Activated CD4-positive, alpha-beta T cell treated with anti-CD3 and anti-CD28 coated beads, Interleukin-2, amount 10 ng/mL, durations not matched to agents 7 days and 5 days (primary cell): ENCODE data around the gene USP15. TPM values are rescaled to one million over a fixed set of nuclear protein-coding genes. Genes with fewer than 3 reads are reported as not detected.

Experiments used
- CTCF ChIA-PET: fragments of 350-600 bp; sonication (Branson Sonifier 250); formaldehyde crosslinking; loops from one replicate; lab custom pipeline; 2021; ENCODE audit warnings: antibody characterized with exemption; lab: Charles Lee
- POLR2A ChIA-PET: fragments of 350-600 bp; sonication (Branson Sonifier 250); formaldehyde crosslinking; loops from one replicate; lab custom pipeline; 2021; ENCODE audit warnings: antibody characterized with exemption; lab: Charles Lee
- DNase-seq: peaks from one replicate; pipeline ENCODE4 v3.0.0-alpha.2; 2020
- H3K27ac Mint-ChIP-seq: one replicate; pipeline ENCODE4 v1.8.0; 2021; ENCODE audit warnings: mild to moderate bottlenecking, moderate library complexity, mixed read lengths
- H3K27me3 Mint-ChIP-seq: one replicate; pipeline ENCODE4 v1.8.0; 2021; ENCODE audit warnings: mixed read lengths
- H3K36me3 Mint-ChIP-seq: one replicate; pipeline ENCODE4 v1.8.0; 2021; ENCODE audit warnings: low read depth, mixed read lengths
- H3K4me1 Mint-ChIP-seq: one replicate; pipeline ENCODE4 v1.8.0; 2021; ENCODE audit warnings: mixed read lengths
- H3K4me3 Mint-ChIP-seq: one replicate; pipeline ENCODE4 v1.8.0; 2021; ENCODE audit warnings: mild to moderate bottlenecking, moderate library complexity, mixed read lengths
- H3K9me3 Mint-ChIP-seq: one replicate; pipeline ENCODE4 v1.8.0; 2021; ENCODE audit warnings: mixed read lengths
- total RNA-seq, 2 experiments: library from RNA; stranded (reverse); gene quantifications; one replicate each; pipeline ENCODE4 v1.2.3, GENCODE V29; 2021

Gene USP15
- total RNA-seq, 2 experiments from 2014 or later, result 162 to 167 TPM

DNA sequence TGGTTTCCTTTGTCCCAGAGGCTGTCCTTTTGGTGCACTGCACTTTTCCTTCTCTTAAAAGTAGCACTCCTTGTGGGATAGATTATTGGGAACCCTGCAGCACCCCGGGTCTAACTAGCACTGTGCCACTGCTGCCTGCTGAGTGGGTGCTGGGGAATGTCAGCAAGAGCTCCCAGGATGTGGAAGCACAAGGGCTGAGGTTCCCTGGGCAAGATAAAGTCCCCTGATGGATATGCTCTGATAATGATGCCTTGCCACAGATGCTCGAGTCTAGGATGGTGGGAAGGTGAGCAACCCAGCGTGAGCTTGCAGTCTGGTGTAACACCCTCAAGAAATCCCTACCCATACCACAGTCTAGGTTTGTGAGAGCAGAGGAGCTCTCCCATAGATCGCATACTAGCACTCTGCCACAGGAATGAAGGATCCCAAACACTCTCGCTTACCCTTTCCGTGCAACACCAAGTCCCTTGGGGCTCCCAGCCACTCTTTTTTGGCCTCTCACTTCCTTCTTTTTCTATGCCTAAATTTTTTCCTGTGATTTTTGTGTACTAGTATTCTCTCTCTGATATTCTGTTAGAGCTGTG is 32.6 kb downstream of the USP15 start:
- CTCF ChIA-PET, result interaction anchor here (1.7 kb wide), 1 partner anchor 24 kb away, joined by 4 read pairs; no protein-coding TSS in a partner anchor
- POLR2A ChIA-PET, result no interaction called here
- Mint-ChIP-seq H3K27me3 (no peaks in the 10 kb centered on the region), H3K4me1 (peaks cover 65% of the 10 kb centered on the region), H3K4me3 (no peak overlapping the region), H3K27ac (peak overlapping the region; percentile 47), H3K9me3 (peaks cover 31% of the 10 kb centered on the region), H3K36me3 (peaks cover 80% of the 10 kb centered on the region)
- DNase-seq, result no peak

DNA sequence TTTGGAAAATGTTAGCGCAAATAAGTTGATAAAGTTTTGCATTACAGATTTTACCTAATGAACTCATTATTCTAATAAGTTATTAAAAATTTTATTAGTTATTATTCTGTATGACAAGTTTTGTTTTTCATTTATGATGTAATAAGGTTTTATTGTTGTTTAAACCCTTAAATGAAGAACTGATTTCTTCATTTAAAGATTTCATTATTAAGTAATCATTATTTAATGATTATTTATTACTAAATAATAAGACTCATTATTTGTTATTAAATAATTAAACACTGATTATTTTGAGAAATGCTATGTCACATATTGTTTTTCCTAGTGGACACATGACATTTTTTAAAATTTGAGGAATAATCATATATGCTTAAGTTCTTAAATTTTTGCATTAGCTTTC is 34.2 kb downstream of the USP15 start:
- DNase-seq, result no peak
- H3K4me1 Mint-ChIP-seq, result peaks cover 55% of the 10 kb centered on the region
- peaks cover 24% of the 10 kb centered on the region for H3K9me3 Mint-ChIP-seq
- H3K27ac Mint-ChIP-seq, result no peak overlapping the region
- H3K36me3 Mint-ChIP-seq, result peaks cover 79% of the 10 kb centered on the region
- H3K4me3 Mint-ChIP-seq, result no peak overlapping the region
- CTCF ChIA-PET, result no interaction called here
- POLR2A ChIA-PET, result no interaction called here
- H3K27me3 Mint-ChIP-seq, result no peaks in the 10 kb centered on the region

- Mint-ChIP-seq H3K36me3 (peaks cover 80% of the 10 kb centered on the region), H3K9me3 (peaks cover 13% of the 10 kb centered on the region), H3K27ac (no peak overlapping the region), H3K27me3 (no peaks in the 10 kb centered on the region), H3K4me3 (no peak overlapping the region), H3K4me1 (peaks cover 52% of the 10 kb centered on the region)
- CTCF ChIA-PET, result no interaction called here
- POLR2A ChIA-PET, result no interaction called here
- DNase-seq, result no peak
Observed at GRCh38 chr12:62296001-62296400, 35.8 kb downstream of the USP15 start.

DNA sequence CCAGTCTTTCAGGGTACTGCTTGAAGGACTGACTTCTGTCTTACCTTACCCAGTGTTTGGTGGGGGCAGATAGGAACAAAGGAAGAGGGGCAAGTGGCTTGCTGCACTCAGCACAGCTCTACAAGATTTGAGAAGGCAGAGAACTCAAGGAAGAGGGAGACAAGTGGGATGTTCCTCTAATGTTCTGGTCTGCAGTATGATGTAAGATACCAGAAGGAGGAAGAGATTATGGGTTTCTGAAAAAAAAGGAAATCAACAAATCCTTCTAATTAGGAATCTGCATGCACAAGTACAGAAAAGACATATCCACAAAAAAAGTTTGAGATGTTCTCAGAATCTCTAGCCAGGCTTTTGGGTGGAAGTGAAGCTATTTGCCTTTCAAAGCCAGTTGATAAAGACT is 37.1 kb downstream of the USP15 start:
- ChIA-PET POLR2A (no interaction called here), CTCF (interaction anchor here (1.1 kb wide), 1 partner anchor 38 kb away, joined by 3 read pairs; no protein-coding TSS in a partner anchor)
- Mint-ChIP-seq H3K4me1 (peaks cover 52% of the 10 kb centered on the region), H3K27ac (no peak overlapping the region), H3K36me3 (peaks cover 83% of the 10 kb centered on the region), H3K9me3 (peaks cover 12% of the 10 kb centered on the region), H3K27me3 (no peaks in the 10 kb centered on the region), H3K4me3 (no peak overlapping the region)
- DNase-seq, result no peak

DNA sequence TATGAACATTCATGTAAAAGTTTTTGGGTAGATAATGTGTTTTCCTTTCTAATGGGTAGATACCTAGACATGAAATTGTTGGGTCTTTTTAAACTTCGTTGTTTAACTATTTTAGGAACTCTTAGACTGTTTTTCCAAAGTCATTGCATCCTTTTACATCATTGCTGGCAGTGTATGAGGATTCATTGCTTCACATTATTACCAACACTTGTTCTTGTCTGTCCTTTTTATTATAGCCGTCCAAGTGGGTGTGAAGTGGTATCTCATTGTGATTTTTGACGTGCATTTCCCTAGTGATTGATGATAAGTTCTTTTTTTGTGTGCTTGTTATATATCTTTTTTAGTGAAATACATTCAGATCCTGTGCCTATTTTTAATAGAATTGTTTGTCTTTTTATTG is 39.4 kb downstream of the USP15 start:
- H3K27me3 Mint-ChIP-seq, result no peaks in the 10 kb centered on the region
- H3K36me3 Mint-ChIP-seq, result peaks cover 92% of the 10 kb centered on the region
- no peak overlapping the region for H3K4me3 Mint-ChIP-seq
- POLR2A ChIA-PET, result no interaction called here
- no peak overlapping the region for H3K27ac Mint-ChIP-seq
- CTCF ChIA-PET, result no interaction called here
- peaks cover 17% of the 10 kb centered on the region for H3K9me3 Mint-ChIP-seq
- no peak for DNase-seq
- H3K4me1 Mint-ChIP-seq, result peaks cover 47% of the 10 kb centered on the region

DNA sequence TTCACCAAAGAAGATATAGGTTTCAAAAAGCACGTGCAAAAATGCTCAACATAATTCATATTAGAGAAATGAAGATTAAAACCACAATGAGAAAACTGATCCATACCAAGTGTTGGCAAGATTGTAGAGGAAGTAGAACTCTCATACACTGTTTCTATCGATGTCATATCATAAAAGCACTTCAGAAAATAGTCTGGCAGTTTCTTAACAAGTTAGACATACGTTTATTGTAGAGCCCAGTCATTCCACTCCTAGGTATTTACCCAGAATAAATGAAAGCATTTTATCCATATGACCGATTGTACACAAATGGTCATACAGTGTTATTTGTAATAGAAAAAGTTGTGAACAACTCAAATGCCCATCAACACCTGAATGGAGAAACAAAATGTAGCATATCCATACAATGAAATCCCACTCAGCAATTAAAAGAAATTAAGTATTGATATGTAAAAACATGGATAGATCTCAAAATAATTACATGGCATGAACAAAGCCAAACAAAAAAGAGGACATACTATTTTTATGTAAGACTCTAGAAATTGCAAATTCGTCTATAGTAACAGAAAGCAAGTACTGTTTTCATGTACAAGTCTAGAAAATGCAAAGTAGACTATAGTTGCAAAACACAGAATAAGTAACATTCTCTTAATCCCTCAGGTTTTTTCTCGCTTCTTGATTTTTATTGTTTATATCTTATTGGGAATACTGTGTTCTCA is 41.0 kb downstream of the USP15 start:
- Mint-ChIP-seq H3K36me3 (peaks cover 92% of the 10 kb centered on the region), H3K27ac (peak overlapping the region; percentile 25), H3K9me3 (peaks cover 25% of the 10 kb centered on the region), H3K4me3 (no peak overlapping the region), H3K4me1 (peaks cover 41% of the 10 kb centered on the region), H3K27me3 (no peaks in the 10 kb centered on the region)
- ChIA-PET CTCF (no interaction called here), POLR2A (no interaction called here)
- no peak for DNase-seq

DNA sequence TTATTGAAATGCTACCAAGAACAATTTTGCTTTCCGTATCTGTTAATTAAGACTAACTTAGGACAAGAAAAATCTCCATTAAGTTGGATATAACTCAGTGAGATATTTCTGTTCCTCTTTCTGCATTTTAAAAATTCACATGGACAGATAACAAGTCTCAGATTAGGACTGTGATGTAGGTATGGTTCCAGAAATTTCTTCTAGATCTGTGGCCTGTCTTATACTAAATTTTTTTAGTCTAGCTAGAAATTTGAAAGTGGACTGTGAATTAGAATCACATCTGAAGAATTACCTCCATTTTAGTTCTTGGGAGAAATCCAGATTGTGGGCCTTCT is 41.6 kb downstream of the USP15 start:
- Mint-ChIP-seq H3K27ac (peak overlapping the region; percentile 25), H3K36me3 (peaks cover 92% of the 10 kb centered on the region), H3K4me1 (peaks cover 42% of the 10 kb centered on the region), H3K27me3 (no peaks in the 10 kb centered on the region), H3K9me3 (peaks cover 25% of the 10 kb centered on the region), H3K4me3 (no peak overlapping the region)
- no peak for DNase-seq
- POLR2A ChIA-PET, result no interaction called here
- CTCF ChIA-PET, result interaction anchor here (0.6 kb wide), 1 partner anchor 29 kb away, joined by 4 read pairs; no protein-coding TSS in a partner anchor

DNA sequence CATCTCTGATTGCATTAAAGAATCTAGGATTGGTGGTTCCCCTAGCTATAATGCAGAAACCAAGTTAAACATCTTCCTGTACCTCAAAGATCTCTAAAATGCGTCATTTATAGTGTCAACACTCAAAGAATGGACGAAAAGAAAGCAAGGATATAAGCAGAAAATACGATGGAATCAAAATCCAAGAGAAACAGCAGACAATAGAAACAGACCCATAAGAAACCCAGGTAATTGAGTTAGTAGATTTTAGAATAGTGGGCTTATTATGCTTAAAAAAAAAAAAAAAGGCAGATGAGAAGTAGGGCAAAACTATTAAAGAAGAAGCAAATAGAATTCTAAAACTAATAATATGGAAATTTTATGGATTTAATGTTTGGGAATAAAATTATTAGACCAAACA is 44.4 kb downstream of the USP15 start:
- no peak for DNase-seq
- CTCF ChIA-PET, result no interaction called here
- peaks cover 23% of the 10 kb centered on the region for H3K9me3 Mint-ChIP-seq
- peaks cover 46% of the 10 kb centered on the region for H3K4me1 Mint-ChIP-seq
- no peak overlapping the region for H3K27ac Mint-ChIP-seq
- no peak overlapping the region for H3K4me3 Mint-ChIP-seq
- POLR2A ChIA-PET, result no interaction called here
- no peaks in the 10 kb centered on the region for H3K27me3 Mint-ChIP-seq
- H3K36me3 Mint-ChIP-seq, result peaks cover 89% of the 10 kb centered on the region

DNA sequence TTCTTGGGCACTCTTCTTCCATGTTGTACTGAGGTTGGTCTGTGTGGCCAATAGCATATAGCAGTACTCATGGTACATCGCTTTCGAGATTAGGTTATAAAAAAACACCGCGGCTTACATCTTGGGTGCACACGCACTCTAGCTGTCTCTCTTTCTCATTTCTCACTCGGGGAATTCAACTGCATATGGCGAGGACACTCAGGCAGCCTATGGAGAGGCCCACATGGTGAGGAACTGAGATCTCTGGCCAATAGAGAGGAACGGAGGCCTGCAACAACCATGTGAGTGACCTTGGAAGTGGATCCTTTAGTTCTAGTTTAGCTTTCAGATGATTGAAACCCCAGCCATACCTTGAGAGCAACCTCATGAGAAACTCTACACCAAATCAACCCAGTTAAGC is 45.6 kb downstream of the USP15 start:
- Mint-ChIP-seq H3K4me1 (peaks cover 43% of the 10 kb centered on the region), H3K9me3 (peaks cover 24% of the 10 kb centered on the region), H3K27ac (no peak overlapping the region), H3K27me3 (no peaks in the 10 kb centered on the region), H3K36me3 (peaks cover 86% of the 10 kb centered on the region), H3K4me3 (no peak overlapping the region)
- no peak for DNase-seq
- CTCF ChIA-PET, result no interaction called here
- POLR2A ChIA-PET, result no interaction called here

DNA sequence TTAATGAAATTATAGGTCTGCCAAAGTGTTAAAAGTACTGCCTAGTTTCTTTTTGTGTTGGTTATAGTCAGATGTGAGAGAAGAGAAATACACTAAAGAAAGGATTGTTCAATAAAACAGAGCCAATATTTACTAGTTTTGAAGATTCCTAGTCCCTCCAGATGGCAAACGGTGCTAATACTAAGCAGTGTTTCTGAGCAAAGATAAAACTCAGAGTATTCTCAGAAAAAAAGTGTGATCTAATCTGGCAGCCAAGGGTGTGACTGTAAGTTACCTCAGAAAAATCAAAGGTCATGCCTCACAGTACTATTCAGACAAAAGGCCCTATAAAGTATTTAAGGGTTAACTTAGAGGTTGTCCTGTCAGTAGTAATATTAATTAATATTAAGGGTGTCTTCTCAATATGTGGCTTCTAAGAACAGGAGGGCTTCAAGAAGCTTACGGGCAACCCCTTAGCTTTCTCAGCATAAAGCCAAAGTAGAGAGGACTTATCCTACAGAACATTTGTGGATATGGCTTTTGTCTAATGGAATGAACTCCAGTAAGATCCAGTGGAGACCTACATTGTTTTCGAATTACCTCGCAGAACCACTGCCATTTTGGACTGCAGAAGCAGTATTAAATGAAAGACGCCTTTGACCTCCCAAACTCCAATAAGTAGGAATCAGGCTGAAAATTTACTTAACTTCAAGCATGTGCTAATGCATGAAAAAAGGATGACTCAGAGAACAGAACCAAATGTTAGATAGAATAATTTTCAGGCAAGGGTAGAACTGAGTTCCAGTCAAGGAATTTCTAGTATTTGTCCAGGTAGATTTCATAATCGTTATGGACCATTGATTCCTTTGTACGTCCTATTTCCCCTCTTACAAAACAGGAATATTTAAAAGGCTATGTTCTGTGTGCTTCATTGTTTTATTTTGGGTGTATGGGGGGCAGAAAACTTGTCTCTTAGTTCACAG is 46.6 kb downstream of the USP15 start:
- ChIA-PET CTCF (no interaction called here), POLR2A (no interaction called here)
- DNase-seq, result no peak
- H3K4me3 Mint-ChIP-seq, result no peak overlapping the region
- H3K27ac Mint-ChIP-seq, result no peak overlapping the region
- H3K4me1 Mint-ChIP-seq, result peaks cover 42% of the 10 kb centered on the region
- no peaks in the 10 kb centered on the region for H3K27me3 Mint-ChIP-seq
- peaks cover 84% of the 10 kb centered on the region for H3K36me3 Mint-ChIP-seq
- H3K9me3 Mint-ChIP-seq, result peaks cover 21% of the 10 kb centered on the region

DNA sequence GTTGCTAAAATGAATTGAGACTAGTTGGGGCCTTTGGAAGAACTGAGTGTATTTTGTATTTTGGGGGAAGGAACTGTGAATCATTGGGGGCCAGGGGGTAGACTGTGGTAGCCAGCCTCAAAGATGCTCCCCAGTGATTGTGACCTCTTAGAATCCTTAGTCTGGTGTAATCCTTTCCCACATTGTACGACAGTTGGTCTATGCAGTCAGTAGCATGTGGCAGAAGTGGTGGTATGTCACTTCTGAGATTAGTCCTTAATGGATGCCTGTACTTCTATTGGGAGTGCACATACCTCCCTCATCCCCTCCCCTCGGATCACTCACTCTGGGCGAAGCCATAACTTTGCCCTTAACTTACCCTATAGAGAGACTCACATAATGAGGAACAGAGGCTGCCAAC is 48.0 kb downstream of the USP15 start:
- POLR2A ChIA-PET, result no interaction called here

DNA sequence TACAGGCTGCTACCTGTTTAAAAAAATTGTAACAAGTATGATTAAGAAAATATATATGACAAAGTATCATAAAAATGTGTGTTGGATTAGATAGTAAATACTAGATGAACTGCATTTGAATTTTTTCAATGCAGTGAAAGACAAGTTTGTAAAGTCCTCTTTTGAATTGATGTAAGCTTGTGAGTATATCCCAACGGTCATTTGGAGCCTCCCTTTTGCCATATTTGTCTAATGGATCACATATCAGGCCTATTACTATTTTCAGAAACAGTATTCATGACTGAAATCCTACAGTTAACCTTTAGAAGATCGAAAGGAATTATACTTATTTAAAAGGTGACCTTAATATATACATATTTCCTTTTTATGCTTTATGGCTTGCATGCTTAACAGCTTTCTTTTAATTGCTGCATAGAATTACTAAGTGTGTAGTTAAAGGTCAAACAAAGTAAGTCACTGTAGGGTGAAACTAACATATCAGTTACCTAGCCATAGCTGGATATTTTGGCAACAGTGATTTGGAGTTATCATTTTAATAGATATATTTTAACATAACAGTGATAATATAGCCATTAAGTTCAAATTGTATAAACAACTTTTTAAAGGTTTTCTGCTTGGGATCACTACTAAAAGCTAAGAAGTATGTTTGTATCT is 53.6 kb downstream of the USP15 start:
- Mint-ChIP-seq H3K27ac (no peak overlapping the region), H3K4me3 (no peak overlapping the region), H3K4me1 (peaks cover 33% of the 10 kb centered on the region), H3K9me3 (peaks cover 8% of the 10 kb centered on the region), H3K27me3 (no peaks in the 10 kb centered on the region), H3K36me3 (peaks cover 50% of the 10 kb centered on the region)
- POLR2A ChIA-PET, result no interaction called here
- no peak for DNase-seq
- CTCF ChIA-PET, result interaction anchor here (0.7 kb wide), 1 partner anchor 1306 kb away, joined by 3 read pairs; no protein-coding TSS in a partner anchor

More for the DNA sequence above, 48.0 kb downstream of the USP15 start:
- Mint-ChIP-seq H3K4me3 (no peak overlapping the region), H3K36me3 (peaks cover 77% of the 10 kb centered on the region), H3K4me1 (peaks cover 42% of the 10 kb centered on the region), H3K27ac (no peak overlapping the region), H3K9me3 (peaks cover 21% of the 10 kb centered on the region), H3K27me3 (no peaks in the 10 kb centered on the region)
- CTCF ChIA-PET, result no interaction called here
- DNase-seq, result no peak
